Activated CD4-positive, alpha-beta T cell treated with anti-CD3 and anti-CD28 coated beads, Interleukin-2, amount 50 U/mL, for 16 hours (primary cell): Measurements from ENCODE around the gene NAA50.

Source experiments
- DNase-seq: peaks from one replicate; pipeline ENCODE4 v3.0.0-alpha.2; 2020

NAA50 gene

DNA sequence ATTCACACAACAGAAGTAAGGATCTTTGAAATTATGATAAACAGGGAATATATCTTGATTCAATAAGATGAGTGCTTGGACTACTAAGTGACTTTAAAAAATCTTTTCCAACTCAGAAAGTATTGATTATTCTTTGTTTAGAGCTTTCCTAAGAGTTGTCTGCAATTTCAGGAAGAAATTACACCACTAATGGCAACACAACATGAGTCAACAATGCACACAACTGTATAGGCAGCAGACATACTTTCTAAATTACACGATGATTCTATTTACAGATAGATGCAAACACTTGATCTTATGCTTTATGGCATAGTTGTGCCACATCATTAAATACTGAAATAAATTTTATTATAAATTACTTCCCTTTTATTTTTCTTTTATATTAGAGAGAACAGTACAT lies 4.4 kb downstream of the NAA50 start:
- DNase-seq, result no peak

DNA sequence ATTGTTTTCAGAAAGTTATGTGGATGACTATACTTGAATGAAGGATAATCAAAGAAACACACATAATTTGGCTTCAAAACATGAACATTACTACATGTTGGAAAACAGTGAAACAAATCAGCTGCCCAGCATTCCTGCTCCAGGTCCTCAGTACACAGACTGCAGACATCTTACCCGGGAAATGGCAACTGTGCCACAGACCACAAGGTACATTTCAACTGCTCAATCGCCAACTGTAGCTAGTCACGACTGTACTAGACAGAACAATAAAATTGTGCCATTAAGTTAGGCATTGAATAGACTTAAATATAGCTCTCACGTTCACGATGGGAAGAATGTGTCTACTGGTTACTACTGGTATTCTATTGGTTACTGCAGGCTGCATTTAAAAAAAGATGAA lies 5.0 kb downstream of the NAA50 start:
- DNase-seq, result no peak

DNA sequence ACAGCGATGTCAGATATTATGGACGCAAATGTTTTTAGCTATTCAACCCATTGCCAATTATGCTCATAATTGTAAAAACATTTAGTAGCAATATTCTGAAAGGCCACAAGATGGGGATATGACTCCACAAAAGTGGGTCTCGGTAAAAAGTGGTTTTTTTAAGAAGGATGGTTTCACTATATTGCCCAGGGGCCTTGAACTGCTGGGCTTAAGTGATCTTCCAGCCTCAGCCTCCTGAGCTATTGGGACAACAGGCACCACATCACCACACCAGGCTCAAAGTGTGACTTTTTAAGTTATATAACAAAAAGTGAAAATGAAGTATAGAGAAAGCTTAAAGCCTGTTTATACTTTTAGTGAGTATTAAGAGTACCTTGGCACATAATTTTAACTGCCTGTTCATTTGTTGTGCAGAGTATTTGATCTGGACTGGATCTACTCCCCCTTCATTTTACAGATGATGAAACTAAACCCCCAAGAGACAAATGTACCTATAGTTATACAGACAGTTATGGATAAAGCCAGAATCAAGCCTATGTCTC lies 9.4 kb downstream of the NAA50 start:
- DNase-seq, result peak; percentile 60

DNA sequence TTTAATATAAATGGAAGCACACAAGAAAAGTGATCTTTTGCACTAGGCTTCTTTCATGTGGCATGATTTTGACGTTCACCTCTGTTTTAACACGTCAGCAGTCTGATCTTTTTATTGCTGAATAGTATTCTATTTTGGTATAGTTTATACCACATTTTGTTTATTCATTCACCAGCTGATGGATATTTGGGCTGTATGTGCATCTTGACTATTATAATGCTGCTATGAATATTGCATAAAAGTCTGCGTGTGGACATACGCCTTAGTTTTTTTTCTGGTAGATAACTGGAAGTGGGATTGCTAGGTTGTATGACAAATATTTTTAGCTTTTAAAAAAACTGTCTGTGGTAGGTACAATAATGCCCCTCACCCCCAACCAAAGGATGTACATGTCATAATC lies 14.4 kb downstream of the NAA50 start:
- no peak for DNase-seq

DNA sequence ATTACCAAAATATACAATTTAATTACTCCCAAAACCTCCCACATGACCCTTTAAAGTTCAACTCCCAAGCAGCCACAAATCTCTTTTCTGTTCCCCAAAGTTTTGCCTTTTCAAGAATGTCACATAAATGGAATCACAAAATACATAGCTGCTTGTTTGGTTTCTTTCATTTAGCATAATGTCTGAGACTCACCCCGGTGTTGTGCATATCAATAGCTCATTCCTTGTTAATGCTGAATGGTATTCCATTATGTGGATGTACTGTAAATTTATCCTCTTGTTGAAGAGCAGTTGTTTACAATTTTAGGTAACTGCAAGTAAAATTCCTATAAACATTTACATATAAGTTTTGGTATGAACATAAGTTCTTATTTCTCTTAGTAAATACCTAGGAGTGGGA lies 15.5 kb downstream of the NAA50 start:
- no peak for DNase-seq

DNA sequence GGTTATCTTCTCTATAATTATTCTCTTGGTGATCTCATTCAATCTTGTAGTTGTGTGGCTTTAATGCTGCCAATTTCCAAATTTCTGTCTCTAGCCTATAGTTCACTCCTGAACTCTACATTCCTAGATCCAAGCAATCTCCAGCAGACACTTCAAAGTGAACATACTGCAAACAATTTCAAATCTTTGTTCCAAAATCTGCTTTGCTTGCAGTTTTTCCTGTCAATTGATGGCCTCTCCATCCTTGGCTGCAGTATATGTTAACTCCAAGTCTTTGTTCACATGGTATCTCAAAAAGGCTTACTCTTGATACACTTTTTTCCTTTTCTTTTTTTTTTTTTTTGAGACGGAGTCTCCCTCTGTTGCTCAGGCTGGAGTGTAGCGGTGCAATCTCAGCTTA lies 17.4 kb downstream of the NAA50 start:
- no peak for DNase-seq

DNA sequence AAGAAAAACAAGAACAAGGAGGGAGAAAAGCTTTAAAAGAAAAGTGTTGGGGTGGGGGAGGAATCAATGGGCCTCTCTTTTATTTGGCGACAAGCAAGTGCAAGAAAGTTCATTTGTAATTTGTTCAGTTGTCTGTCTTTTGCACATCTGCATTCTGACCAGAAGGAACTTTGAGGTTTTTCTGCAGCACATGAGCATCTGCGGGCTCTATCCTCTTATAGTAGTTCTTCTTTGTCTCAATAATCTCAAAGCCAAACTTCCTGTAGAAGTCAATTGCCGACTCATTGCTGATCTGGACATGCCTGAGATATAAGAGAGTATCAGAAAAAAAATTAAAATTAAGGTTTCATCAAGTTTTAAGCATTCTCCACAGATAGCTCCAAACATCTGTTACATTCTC lies 24.4 kb downstream of the NAA50 start:
- DNase-seq, result no peak

DNA sequence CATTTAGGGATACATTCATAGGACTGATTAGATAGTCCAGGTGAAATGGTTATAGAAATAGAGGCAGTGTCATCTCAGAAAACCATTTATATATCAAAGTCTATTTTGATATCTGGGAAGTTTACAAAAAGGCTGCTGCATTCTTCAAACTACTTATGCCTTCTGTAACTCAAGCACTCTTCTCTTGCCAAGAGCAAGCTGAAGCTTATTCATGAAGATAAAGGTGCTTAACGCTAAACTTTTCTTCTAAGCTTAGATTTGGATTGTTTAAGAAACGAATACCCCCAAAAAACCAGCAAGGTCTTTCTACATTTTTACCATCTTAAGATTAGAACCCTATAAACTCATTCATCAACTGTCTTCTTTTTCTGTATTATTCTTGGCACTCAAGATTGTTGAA lies 26.3 kb downstream of the NAA50 start:
- DNase-seq, result no peak

DNA sequence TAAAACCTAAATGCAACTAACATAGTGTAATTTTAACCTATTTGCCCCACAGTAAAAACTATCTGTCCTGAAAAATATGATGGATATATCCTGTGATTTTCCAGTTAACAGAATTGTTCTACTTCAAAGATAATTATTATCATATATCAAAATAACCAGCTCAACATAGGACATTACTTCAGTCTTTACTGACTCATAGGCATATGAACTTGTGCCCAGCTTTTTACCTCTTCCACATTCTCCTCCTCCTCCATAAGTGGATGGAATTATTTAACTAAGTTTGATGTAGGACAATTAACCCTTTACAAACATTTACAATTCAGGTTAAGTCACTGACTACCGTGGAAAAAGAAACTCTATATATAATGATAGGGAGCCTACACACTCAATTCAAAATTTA lies 26.8 kb downstream of the NAA50 start:
- DNase-seq, result no peak

DNA sequence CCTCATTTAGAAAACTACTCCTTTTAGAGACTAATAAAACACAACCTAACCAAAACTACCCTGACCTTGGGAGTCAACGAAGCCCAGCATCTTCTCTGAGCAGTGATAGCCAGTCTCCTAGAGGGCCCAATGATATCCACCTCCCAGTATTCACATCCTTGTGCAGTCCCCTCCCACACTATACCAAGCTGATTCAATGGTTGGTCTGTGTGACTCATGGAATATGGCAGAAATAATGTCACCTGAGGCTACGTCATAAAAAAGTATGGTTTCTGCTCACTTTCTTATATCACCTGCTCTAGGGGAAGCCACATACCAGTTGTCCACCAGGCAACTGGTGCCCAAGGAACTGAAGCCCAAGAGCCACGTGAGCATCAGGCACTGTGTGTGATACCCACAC lies 28.2 kb downstream of the NAA50 start:
- no peak for DNase-seq

DNA sequence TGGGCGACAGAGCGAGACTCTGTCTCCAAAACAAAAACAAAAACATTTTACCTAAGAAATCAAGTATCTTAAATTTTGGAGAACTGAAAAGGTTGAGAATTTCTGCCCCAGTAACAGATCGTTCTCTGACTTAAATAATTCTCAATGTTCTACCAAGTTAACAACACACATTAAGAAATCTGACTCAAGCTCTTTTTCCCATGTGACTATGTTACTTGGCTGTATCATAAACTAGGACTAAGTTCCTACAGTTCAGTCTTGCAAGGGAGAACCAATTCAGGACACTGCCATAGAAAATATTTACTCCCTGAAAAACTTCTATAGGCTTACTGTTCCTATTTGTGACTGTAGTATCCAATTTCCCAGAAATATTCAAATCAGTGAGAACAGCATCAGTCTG lies 28.7 kb downstream of the NAA50 start:
- DNase-seq, result no peak

DNA sequence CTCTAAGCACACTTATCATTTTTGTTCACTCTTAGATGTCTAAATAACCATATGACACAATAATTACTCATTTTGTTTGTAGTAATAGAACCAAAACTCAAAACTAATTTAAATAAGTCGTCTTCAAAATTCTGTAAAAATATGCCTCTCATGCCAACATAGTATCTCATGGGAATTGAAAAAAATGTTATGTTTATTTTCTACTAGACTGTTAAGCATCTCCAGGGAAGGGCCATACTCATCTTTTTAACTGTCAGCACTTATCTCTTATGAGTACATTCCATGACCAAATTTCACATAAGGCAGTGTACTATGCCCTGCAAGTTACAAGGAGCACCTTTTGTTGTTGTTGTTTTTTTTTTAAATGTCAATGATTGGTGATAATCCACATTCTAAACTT lies 31.3 kb downstream of the NAA50 start:
- DNase-seq, result no peak

DNA sequence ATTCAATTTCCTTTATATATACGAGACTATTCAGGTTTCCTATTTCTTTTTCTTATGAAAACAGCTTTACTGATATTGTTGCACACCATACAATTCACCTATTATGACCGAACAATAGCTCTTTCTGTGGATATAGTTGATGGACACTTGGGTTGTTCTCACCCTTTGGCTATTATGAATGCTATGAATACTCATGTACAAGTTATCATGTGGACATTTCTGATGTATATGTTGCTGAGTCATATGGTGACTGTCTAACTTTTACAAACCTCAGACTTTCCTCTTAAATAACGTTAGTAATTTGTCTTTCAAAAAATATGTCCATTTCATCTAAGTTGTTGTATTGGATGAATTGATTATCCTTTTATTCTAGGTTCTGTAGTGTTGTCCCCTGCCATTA lies 33.9 kb downstream of the NAA50 start:
- peak; percentile 11 for DNase-seq

DNA sequence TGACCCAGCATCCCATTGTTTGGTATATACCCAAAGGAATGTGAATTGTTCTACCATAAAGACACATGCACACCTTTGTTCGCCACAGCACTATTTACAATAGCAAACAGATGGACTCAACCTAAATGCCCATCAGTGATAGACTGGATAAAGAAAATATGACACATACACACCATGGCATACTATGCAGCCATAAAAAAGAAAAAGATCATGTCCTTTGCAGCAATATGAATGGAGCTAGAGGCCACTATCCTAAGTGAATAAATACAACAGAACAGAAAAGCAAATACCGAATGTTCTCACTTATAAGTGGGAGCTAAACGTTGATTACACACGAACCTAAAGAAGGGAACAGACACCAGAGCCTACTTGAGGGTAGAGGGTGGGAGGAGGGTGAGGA lies 38.2 kb downstream of the NAA50 start:
- no peak for DNase-seq

DNA sequence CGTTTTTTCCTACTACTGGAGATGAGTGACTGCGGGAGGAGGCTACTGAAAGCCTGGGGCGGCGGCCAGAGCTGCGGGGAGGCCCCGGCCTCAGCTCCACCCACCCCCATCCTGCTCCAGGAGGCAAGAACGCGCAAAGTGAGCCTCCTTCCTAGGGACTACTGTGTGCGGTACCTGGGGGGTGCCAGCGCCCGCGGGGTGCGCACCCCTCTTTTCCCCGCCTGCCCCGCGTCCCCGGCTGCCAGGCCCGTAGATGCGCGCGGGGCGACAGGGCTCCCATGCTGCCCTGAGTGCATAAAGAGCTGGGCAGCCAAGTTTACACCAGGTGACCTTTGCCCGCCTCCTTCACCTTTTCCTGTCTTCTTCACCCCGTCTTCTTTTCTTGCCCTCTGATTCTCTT lies 47.1 kb downstream of the NAA50 start:
- no peak for DNase-seq

DNA sequence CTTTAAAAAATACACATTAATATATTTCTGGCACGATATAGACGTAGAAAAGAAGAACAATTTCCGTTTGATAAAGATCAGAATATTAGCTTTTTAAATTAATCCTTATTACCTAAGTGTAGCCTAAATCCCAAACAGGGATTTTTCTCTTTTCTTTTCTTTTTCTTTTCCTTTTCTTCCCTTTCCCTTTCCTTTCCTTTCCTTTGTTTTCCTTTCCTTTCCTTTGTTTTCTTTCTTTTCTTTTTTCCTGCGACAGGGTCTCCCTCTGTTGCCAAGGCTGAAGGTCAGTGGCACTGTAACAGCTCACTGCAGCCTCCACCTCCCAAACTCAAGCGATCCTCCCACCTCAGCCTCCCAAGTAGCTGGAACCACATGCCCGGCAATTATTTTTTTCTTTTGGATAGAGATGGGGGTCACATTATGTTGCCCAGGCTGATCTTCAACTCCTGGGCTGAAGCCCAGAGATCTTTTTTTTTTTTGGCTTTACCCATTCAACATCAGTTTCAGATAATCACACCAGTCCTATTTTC lies 47.8 kb downstream of the NAA50 start:
- DNase-seq, result no peak

DNA sequence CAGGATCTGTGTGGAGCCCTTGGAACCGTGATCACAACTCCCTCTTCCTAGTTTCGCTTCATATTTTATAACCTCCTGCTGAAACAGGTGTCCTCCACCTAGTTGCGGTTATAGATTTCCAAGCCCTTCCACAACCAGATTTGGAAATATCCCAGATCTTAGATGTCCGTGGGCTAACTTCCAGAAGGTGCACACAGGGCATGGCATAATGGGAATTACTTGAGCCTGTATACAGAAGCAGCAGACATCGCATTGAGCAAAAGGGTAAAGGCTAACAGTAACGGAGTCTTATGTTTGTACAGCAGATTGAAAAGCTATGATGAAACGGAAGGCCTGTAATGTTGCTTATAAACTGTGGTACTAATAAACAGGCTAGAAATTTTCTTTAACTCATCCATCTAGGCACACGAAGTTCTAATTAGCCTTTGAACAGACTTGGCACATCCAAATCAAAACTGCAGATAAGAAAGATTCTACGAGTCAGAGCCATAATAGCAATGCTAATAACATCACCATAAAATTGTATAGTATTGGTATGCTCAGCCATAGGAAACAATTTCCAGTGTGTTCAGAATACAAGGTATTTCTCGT lies 48.5 kb downstream of the NAA50 start:
- no peak for DNase-seq

DNA sequence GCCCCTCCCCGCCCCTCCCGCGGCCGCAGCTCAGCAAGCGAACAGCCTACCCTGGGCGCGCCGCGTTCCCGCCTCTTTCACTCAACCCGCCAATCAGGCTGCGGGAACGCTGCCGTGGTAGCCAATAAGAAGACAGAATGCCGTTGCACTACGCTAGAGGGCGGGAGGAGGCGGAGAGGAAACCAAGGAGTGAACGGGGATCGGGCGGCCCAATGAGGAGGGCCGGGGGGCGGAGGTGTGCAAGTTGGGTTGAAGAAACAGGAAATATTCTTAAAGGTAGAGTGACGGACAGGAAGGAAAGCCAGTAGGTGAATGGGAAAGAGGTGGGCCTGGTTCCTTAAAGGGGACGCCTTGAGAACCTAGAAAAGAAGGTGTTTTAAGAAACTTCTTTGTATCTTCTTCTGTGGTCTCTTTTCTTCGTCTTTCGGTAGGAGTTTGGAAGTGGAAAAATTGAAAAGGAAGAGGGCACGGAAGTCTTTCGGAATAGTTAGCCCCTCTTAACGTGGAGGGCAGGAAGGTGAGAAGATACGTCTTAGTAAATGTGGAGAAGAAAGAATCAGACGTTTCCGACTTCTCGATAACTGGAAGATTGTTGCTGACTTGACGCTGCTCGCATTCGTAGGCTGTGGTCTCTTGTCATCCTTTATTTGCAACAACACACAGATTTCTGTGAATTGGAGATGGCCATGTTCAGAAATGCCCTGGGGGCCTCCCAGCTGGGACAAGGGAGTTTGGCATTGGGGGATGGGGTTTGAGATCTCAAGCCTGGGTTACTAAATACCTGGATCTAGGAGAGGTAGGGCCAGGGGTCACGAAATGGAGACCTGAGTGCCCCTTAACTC lies 49.2 kb downstream of the NAA50 start:
- DNase-seq, result peak; percentile 99

DNA sequence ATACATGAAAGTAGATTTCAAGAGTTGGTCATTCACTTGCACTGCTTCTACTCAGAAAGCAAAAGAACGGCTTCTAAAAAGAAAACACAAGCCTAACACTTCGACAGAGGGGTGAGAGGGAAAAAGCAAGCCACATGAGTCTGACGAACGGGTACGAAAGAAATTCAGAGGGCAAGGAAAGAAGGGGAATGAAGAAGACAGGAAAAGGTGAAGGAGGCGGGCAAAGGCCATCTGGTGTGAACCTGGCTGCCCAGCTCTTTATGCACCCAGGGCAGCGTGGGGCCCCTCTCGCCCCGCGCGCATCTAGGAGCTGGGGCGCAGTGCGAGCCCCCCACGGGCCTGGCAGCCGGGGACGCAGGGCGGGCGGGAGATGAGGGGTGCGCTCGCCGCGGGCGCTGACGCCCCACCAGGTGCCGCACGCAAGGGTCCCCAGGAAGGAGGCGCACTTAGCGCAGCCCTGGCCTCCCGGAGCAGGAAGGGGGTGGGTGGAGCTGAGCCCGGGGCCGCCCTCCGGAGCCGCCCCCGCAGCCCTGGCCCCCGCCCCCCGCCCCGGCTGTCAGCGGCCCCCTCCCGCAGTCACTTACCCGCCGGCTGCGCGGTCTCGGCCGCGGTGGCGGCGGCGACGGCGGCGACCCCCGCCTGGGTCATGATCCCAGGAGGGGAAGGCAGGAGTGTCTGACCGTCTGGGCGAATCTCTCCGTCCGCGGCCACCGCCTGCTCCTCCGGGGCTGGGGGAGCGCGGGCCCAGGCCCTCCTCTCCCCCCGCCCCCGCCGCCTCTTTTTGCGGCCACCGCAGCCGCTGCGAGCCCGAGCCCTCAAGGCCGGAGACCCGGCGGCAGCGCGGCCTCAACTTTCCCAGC lies 50.0 kb downstream of the NAA50 start, which contains the start of gene USF3:
USF3 (minus strand) TSS at position 857 of the 860 bp plus-strand sequence. CDS start 21,764 bp downstream, outside the sequence.
- DNase-seq, result peak; percentile 85

DNA sequence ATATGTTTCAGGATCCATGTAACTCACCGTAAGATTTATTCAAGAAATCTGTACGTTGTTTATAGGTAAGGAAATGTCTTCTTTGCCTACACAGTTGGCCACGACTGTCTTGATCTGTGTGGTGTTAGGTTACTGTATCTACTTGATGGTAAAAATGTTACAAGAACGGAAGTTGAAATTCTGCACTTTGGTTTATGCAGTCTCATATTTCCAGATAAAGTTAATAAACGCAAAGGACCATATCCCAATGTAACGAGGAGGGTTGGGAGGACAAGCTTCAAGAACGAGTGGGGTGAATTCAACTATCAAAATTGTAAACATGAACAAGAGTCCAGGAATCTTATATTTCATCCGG lies 50.6 kb downstream of the NAA50 start:
- no peak for DNase-seq

DNA sequence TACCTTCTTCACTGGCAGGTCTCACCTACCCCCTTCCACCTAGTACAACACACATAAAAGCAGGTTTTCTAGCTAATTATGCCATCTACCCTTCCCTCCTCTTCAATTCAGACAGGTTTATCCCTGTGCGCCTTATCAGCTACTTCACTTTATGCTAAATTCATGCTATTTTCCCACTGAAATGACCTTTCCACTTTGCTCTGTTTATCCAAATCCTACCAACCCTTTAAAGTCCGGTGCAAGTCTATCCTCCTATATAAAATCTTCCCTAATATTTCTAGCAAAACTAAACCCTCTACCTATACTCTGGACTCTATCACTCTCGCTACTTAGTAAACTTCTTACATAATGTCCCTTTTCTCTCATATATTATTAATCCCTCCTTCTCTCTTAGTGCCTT lies 55.6 kb downstream of the NAA50 start:
- DNase-seq, result no peak

DNA sequence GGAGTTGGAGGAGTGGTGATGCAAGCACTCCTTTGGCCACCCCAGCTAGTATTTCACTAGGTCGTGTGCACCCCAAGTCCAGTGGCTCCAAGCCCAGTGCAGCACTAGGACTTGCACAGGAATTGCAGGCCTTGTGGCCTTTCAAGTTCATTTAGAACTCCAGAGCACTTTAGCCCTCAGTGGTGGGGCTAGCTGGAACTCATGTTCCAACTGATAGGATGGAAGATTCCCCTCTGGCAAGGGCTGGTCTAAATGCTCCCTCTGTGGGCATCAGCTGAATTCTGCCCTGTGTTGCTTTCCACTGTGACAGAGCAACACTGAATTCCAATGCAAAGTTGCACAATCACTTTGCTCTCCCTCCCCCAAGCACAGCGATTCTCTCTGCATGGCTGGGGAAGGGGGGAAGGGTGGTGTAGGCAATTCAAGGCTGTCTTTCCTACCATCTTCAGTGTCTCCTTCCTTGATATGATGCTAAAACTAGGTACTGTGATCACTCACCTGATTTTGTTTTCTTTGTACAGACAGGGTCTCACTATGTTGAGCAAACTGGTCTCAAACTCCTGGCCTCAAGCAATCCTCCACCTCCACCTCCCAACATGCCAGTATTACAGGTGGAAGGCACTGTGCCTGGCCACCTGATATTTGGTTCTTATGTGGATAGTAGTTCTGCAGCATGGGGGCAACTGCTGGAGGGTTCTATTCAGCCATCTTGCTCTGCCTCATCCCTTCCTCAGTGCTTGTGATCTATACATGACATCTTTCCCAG lies 59.9 kb downstream of the NAA50 start:
- DNase-seq, result no peak

DNA sequence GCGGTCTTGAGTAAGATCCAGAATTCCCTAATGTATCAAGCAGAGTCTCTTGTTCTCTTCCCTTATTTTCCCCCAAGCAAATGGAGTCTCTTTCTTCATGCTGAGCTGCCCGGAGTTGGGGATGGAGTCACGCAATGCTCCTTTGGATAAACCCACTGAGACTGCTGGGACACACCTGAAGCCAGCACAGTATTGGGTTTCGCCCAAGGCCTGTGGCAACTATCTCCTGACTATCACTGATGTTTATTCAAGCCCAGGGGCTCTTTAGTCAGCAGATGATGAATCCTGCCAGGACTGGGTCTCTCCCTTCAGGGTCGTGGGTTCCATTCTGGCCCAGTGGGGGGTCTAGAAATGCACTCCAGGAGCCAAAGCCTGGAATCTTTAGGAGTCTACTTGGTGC lies 60.9 kb downstream of the NAA50 start:
- DNase-seq, result no peak
